ENCODE results near the gene CD40.

DNA sequence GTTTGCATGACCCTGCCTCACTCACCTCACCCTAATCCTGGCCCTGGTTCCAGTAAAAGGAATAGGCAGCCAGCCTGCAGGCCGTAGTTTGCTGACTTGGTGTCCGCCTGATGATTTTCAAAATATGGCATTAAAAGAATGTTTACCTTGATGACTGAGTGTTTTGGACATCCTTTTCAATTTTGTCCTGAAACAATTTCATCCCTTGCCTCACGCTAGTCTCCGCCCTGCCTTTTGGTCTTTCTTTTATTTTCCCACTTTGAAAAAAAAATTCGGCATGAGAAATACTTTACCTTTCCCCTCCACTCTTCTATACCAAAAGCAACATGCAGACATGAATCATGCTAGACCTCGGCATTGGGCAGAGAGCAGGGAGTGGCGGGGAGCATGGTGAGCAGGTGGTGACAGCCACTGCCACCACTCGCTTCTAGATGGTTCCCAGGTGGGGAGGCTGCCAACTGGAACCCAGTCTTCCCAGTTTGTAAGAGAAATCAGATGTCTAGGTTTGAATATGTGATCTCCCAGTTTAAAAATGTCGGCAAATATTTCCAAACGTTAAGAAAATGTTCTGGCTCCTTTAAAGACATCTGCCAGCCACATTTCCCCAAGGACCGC lies 9.4 kb downstream of the CD40 start:
- TF ChIP-seq, protein P1, sequence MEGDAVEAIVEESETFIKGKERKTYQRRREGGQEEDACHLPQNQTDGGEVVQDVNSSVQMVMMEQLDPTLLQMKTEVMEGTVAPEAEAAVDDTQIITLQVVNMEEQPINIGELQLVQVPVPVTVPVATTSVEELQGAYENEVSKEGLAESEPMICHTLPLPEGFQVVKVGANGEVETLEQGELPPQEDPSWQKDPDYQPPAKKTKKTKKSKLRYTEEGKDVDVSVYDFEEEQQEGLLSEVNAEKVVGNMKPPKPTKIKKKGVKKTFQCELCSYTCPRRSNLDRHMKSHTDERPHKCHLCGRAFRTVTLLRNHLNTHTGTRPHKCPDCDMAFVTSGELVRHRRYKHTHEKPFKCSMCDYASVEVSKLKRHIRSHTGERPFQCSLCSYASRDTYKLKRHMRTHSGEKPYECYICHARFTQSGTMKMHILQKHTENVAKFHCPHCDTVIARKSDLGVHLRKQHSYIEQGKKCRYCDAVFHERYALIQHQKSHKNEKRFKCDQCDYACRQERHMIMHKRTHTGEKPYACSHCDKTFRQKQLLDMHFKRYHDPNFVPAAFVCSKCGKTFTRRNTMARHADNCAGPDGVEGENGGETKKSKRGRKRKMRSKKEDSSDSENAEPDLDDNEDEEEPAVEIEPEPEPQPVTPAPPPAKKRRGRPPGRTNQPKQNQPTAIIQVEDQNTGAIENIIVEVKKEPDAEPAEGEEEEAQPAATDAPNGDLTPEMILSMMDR (IDR thresholded peaks at IDR 0.05): no peak
- TF ChIP-seq POLR2A (IDR thresholded peaks at IDR 0.05): no peak
